Measurements from ENCODE around the gene ATL2.
"Not testable (repeated sequence)": the region's sequence is repeated elsewhere in the genome, so short reads cannot be mapped to it uniquely, and the experiment has no call there.

The ATL2 gene

GRCh38 chr2:38390947-38391346 is 13.9 kb upstream of the ATL2 start:
- DNase-seq (ENCODE audit: low read depth, low spot score) = no peak

DNA sequence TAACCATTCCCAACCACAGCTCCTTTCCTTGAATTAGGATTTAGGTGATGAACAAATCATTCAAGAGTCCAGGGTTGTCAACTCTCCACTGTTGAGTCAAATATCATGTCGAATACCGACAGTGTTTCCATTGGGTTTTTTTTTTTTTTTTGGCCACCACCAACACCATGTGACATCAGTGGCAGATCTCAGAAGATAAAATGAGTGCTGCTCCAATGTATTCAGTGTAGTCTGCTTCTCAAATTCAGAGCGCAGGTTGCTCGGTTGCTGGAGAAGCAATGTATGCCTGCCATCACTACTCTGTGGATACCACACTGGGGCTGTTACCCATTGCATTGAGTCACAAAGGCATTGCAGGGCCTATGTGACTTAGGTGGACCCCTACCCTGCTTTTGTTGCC is 10.8 kb upstream of the ATL2 start:
- DNase-seq (ENCODE audit: low read depth, low spot score) = no peak

GRCh38 chr2:38386821-38387220 is 9.7 kb upstream of the ATL2 start:
- DNase-seq (ENCODE audit: low read depth, low spot score) = no peak

DNA sequence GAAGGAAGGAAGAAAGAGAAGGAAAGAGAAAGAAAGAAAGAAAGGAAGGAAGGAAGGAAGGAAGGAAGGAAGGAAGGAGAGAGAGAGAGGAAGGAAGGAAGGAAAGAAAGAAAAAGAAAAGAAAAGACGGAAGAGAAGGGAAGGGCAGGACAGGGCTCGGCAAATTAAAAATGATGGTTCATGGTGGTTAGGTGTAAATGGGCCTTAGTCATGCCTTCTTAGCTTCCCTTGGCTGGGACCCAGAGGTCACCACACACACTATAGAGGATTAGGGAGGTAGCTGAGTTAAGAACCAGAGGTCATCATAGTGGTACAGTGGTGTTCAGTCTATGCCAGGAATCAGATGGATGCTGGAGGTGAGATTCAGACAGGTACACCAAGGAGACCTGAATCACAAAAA is 9.3 kb upstream of the ATL2 start:
- no peak for DNase-seq (ENCODE audit: low read depth, low spot score)

GRCh38 chr2:38384338-38384737 is 7.3 kb upstream of the ATL2 start:
- DNase-seq (ENCODE audit: low read depth, low spot score) = no peak

GRCh38 chr2:38383741-38384140 is 6.7 kb upstream of the ATL2 start:
- DNase-seq (ENCODE audit: low read depth, low spot score) = not testable (repeated sequence)

DNA sequence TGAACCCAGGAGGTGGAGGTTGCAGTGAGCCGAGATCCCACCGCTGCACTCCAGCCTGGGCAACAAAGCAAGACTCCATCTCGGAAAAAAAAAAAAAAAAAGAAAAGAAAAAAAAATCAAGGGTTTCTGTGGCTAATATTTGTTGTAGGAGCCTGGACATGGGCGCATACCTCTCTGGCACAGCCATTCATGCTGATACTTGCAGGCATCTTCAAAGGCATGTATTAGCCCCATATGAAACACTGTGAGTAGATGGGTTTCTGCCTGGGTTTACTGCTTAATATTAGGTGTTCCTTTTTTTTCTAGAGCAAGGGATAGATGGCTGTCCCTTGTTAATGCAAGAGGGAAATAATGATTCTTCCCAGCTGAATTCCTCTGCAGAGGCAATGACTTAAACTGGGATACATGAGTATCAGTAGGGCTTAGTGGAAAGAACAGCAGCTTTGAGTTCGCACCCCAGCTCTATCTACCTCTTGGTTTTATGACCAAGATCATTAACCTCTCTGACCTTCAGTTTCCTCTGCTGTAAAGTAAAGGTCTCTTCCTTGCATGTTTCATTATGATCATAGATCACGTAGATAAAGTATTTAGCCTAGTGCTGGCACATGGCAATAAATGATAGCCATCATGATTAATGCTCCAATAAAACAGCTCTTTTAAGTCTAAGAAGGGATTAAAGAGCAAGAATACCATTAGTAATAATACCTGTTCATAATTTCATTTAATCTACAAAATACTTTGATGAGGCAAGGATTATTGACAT is 4.5 kb upstream of the ATL2 start:
- DNase-seq (ENCODE audit: low read depth, low spot score) = no peak

DNA sequence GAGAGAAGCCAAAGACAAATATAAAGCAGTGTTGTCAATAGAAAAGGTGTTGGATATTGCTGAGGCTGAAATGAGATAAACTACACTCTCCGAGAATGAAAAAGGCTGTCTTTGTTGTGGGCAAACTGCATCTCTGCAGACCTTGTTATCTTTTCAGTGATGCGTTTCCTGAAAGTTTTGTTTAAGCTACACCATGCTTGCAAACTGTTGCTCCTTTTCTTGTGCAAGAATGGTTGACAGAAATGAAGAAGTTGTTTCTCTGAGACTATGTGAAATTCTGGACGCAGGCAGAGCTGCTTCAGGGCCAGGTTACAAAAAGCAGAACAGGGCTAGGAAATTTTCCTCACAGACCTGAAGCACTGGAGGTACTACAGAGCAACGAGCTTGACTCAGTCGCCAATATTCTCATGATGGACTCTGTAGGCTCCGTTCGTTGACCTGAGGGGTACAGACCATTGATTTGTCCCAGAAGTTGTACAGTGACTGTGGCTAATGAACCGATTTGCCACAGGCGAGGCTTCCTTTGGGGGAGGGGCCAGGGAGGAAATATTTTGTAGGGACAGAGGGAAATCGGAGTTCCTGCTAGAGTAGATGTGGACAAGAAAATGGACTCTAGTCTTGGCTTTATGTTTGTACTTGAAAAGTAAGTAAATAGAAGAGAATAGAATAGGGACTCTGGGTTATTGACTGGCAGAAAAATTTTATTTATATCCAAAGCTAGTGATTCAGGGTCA is 3.5 kb upstream of the ATL2 start:
- no peak for DNase-seq (ENCODE audit: low read depth, low spot score)

DNA sequence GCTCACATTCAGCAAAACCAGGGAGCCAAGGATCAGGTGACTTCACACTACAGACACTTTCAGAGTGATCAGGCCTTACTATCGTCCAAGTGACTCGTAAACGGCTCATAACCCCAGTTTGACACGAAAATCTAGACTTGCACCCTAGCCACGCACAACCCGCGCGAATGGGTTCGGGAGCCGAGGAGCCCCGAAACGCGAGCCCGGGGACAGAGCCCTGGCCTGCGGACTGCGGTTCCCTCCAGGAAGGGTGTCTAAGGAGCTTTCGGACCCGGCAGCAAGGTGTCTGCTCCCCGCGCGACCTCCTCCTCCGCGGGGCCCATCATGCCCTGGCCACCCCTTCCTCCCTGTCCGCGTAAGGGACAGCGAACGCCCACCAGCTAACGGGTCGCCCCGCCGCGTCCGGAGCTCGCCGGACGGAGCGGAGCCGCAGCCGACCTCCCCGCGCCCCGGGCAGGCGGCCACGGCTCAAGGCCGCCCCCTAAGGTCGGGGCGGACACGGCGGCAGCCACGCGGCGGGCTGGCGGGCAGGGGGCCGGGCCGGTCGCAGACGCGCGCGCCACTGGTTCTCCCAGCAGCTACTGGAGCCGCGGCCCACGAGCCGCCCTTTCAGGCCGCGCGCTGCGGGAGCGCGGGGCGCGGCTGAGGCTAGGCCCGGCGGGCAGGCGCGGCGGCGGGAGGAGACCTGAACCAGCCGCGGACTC is 575 bp downstream of the ATL2 start:
- DNase-seq (ENCODE audit: low read depth, low spot score) = peak; percentile 73

DNA sequence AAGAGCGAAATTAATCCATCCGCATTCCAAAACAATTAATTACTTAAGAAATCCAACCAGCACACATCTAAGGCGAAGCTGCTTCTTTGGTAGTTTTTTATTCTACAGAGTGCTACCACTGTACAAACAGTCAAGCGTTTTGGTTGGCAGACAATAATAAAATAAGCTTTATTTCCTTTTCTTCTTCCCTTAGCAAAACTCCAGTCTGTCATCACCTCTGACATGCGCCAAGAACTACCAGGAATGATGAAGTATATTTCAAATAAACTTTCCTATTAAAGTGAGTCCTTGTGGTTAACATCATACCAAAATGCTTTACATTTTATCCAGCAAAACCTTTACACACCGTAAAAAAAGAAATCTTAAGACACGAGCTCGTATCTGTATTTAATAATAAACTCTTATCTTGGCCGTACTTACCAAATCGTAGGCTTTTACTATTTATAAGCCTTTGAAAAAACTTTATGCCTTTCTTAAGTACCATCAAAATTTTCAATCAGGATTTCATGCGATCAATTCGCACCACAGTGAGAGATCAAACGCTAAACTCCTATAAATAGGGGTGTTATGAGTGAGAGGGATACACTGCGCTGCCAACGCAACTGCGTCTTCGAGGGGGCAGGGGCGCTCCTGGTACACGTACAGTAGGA is 1.3 kb downstream of the ATL2 start:
- no peak for DNase-seq (ENCODE audit: low read depth, low spot score)

GRCh38 chr2:38374984-38375383 is 2.1 kb downstream of the ATL2 start:
- DNase-seq (ENCODE audit: low read depth, low spot score) = no peak

DNA sequence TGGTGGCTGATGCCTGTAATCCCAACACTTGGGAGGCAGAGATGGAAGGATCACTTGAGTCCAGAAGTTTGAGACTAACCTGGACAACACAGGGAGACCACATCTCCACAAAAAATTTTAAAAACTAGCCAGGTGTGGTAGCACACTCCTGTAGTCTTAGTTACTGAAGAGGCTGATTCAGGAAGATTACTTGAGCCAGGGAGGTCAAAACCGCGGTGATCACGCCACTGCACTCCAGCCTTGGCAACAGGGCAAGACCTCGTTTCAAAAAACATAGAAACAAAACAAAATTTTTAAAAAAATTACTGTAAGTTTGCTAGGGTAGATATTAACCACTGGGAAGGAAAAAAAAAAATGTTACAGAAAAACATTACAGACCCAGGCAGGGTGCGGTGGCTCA is 5.8 kb downstream of the ATL2 start:
- no peak for DNase-seq (ENCODE audit: low read depth, low spot score)

- DNase-seq (ENCODE audit: low read depth, low spot score) = no peak
Measured at GRCh38 chr2:38370664-38371063, 6.4 kb downstream of the ATL2 start.

- no peak for DNase-seq (ENCODE audit: low read depth, low spot score)
Measured at GRCh38 chr2:38362232-38362631, 14.8 kb downstream of the ATL2 start.

DNA sequence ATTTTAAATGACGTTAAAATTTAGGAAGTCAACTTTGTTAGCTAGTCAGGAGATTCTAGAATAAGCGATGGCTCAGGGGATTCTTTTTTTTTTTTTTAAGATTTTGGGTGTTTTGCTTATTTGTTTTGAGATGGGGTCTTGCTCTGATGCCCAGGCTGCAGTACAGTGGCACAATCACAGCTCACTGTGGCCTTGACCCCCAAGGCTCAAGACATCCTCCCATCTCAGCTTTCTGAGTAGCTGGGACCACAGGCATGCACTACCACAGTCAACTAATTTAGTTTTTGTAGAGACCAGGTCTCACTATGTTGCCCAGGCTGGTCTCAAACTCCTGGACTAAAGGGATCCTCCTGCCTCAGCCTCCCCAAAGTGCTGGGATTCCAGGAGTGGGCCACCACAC is 16.9 kb downstream of the ATL2 start:
- DNase-seq (ENCODE audit: low read depth, low spot score) = no peak

DNA sequence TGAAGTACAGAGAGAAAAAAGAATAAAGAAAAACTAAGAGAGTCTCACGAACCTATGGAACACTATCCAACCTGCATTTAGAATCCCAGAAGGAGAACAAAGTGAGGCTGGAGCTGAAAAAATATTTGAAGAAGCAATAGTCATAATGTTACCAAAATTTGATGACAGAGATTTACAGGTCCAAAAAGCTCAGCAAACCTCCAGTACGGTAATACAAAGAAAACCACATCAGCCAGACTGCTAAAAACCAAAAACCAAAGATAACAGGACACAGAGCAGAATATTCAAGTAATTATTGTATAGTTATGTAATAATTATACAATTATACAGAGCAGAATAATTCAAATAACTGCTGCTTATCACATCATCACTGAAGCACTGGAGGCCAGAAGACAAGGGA is 23.7 kb downstream of the ATL2 start:
- no peak for DNase-seq (ENCODE audit: low read depth, low spot score)

DNA sequence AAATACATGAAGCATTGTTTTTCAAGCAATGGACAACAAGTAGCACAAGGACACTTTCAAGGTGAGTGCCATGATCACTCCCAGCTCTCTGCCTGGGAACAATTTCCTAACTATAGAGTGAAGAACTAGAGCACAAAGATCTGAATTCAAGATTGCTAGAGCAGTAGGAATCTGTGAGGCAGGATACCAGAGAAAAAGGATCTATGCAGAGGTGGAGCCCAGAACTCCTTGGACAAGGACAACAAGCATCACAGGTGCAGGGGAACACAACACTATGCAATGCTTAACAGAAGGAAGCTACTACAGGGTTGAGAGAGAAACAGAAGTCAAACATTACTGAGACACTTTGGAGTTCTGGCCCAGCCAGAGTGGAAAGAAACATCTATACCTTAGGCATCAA is 24.7 kb downstream of the ATL2 start:
- no peak for DNase-seq (ENCODE audit: low read depth, low spot score)

DNA sequence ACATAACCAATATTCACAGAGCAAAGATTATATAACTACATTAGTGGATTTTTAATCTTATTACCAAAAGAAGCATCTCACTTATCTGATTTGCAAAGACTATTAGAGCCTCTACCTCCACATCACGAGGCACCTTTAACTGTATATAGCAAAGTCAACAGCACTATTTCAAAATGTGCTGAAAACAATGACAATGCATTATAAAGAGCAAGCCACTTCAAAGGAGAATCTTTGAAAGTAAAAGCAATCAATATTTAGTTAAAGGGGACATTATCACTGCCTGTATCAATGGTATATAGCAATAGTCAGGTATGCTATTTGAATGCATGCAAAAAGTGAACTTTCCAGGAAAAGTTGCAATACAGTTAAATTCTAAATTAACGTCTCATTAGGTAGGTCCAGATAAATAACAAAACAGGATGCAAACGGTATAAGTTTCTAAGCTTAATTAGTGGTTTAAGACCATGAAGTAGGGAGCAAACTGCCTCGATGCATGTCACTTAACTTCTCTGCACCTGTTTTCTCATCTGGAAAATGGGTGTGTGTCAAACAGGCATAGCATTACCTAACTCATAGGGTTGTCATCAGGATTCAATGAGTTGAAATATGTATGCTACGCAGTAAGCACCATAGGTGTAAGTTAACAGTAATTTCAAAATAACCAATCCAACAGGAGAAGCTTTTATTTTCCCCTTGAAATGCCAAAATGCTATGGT is 31.6 kb downstream of the ATL2 start:
- DNase-seq (ENCODE audit: low read depth, low spot score) = no peak

DNA sequence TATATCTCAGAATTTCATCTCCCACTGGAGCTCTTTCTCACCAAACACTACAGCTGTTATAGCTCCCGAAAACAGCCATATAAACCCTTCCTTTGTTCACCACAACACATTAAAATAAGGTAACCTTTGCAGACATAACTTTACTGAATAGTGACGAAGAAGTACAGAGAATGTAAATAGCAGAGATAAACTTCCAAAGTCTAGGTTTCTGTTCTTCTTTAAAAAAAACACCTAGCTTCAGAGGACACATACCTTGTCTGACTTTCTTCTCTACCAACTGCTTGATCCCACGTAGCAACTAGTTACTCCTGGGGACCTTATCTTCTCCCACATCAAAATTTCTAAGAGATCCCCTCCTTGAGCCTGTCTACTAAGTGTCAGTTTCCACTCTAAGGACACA is 32.3 kb downstream of the ATL2 start:
- DNase-seq (ENCODE audit: low read depth, low spot score) = no peak

GRCh38 chr2:38343212-38343611 is 33.9 kb downstream of the ATL2 start:
- no peak for DNase-seq (ENCODE audit: low read depth, low spot score)

GRCh38 chr2:38336621-38337020 is 40.5 kb downstream of the ATL2 start:
- no peak for DNase-seq (ENCODE audit: low read depth, low spot score)

GRCh38 chr2:38330754-38331153 is 46.3 kb downstream of the ATL2 start:
- no peak for DNase-seq (ENCODE audit: low read depth, low spot score)

Measured in ELF-1 (cell line).